Erythroblast (primary cell): ENCODE data around the gene MMP21.

ENCODE experiments used
- DNase-seq, 2 experiments: peaks; one replicate each; lab custom pipeline; 2025; lab: John Stamatoyannopoulos, UW
- GATA1 ChIP-seq: IDR thresholded peaks from 2 replicates; pipeline ENCODE4 v1.6.1; 2011; ENCODE audit warnings: low read depth, mild to moderate bottlenecking, control low read depth, low read length, moderate library complexity
- POLR2A ChIP-seq: IDR thresholded peaks from 2 replicates; pipeline ENCODE4 v1.6.1; 2011; ENCODE audit warnings: mild to moderate bottlenecking, low read length

MMP21 gene

GRCh38 chr10:125801574-125801973 is 26.0 kb upstream of the MMP21 start:
- TF ChIP-seq GATA1 (no peak), POLR2A (no peak)
- peak in 1 of 2 experiments; percentile 7 for DNase-seq

DNA sequence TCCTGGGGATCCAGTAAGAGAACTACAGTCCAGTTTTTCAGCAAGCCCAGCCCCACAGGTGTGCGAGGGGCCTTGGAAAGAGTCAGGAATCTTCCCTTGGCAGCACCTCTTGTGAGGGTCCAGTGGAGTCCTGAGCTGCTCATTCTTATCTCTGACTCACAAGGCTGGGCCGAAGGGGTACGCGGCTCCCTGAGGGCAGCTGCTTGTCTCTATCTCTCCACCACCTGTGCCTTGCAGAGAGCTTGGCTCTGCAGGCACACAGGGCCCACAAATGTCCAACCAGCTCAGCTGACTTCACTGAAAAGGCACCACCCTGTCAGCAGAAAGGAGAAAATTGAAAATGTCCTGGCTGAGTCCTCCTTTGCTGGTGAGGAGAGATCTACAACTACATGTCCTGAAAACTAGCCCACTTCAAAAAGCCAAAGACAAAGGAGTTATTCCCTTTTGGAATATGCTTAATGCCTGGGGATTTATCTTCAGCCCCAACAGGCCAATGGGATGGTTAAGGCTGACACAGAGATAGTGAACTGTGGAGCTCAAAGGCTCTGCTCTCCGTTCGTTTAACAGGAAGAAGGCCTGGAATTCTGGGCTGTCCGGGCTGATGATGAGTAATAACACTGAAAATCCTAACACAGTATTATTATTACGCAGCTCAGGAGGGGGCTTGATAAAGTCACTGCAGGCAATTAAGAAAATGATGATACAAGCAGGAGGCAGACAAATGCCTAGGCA is 24.0 kb upstream of the MMP21 start:
- TF ChIP-seq GATA1 (no peak), POLR2A (peak; percentile 23)
- DNase-seq: peak; percentile 79 to 93

DNA sequence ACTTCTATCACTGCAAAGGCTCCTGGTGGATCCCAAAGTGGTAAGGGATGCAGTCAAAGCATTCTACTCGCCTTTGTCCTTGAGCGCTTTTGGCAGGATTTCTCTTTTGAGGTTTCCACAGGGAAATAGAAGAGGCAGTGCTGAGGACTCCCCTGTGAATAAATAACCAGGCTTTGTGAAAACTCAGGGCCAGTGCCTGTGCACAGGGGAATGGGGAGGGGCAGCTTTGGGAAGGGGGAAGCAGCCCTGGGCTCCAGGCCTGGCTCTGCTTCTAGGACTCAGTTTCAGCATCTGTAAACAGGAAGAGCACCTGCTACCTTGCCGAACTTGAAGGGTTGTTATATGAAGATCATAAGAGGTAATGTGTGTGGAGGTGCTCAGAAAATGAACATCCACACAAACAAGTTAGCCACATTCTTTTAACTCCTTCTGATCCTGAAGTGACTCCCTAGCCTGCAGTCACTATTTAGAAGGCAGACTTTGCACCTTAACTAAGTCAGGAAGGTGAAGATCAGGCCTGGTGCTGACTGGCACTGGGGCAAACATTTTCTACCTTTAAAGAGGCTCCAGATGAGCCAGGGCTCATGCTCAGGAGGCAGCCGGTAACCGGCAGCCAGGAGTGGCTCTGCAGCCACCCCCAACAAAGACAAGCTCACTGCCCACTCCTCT is 22.5 kb upstream of the MMP21 start:
- no peak for TF ChIP-seq POLR2A
- TF ChIP-seq GATA1: no peak
- DNase-seq: no peak

DNA sequence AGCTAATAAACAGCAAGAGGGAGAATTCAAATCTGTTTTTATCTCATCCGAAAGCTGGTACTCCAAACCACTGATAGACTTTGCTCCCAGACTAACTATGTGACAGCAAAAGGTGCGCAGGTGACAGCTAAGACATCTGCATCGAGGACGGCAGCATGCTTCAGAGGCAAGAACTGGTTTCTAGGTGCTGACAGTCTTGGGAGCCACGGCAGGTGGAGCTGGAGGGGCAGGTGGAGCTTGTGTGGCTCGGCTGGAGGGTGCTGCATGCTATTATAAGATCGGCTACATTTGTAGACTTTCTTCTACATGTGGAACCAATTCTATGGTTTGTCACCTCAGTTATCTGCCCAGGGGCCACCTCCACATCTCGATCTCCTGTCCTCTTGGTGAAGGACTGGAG is 21.8 kb upstream of the MMP21 start:
- TF ChIP-seq POLR2A (no peak), GATA1 (no peak)
- DNase-seq: no peak

GRCh38 chr10:125795637-125796190 is 20.1 kb upstream of the MMP21 start:
- no peak for DNase-seq
- TF ChIP-seq POLR2A (no peak), GATA1 (no peak)

GRCh38 chr10:125795128-125795527 is 19.5 kb upstream of the MMP21 start:
- no peak for DNase-seq
- TF ChIP-seq GATA1: no peak
- TF ChIP-seq POLR2A: no peak

GRCh38 chr10:125792342-125793300 is 17.0 kb upstream of the MMP21 start:
- no peak for DNase-seq
- TF ChIP-seq GATA1 (no peak), POLR2A (peak; percentile 19)

- DNase-seq: no peak
- TF ChIP-seq GATA1 (no peak), POLR2A (no peak)
These were observed 12.8 kb upstream of the MMP21 start for GRCh38 chr10:125788156-125789034.

- DNase-seq: no peak
- TF ChIP-seq POLR2A (no peak), GATA1 (no peak)
These were observed 10.2 kb upstream of the MMP21 start for GRCh38 chr10:125785791-125786190.

DNA sequence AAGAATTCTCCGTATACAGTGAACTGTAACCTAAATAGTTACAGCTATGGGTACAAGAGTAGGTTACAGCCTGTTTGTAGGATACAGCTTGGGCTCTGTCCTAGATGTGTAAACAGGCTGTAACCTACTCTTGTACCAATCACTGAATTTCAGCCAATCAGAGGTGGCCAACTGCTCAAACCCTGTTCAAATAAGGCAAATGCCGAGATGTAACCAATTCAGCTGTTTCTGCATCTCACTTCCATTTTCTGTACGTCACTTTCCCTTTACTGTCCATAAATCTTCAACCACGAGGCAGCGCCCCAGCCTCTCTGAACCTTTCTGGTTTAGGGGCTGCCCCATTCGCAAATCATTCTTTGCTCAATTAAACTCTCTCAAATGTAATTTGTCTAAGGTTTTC is 8.3 kb upstream of the MMP21 start:
- DNase-seq: no peak
- TF ChIP-seq GATA1: no peak
- no peak for TF ChIP-seq POLR2A

DNA sequence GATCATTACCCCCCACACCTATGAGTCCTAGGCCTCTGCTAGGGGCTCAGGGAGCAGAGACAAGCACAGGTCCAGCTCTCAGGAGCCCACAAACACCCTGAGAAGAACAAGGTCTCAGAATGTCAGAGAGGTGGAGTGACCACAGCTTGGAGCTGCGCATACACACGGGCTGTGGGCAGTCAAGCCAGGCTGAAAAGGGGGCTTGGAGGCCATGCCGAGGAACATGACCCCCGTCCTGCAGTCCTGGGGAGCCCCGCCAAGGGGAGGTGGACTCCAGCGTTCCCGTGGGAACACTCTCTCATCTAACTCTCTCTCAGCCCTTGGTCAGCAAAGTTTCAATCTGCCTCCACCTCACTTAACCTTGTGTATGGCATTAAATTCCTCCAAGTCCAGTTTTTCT is 7.8 kb upstream of the MMP21 start:
- no peak for TF ChIP-seq GATA1
- TF ChIP-seq POLR2A: no peak
- DNase-seq: no peak

DNA sequence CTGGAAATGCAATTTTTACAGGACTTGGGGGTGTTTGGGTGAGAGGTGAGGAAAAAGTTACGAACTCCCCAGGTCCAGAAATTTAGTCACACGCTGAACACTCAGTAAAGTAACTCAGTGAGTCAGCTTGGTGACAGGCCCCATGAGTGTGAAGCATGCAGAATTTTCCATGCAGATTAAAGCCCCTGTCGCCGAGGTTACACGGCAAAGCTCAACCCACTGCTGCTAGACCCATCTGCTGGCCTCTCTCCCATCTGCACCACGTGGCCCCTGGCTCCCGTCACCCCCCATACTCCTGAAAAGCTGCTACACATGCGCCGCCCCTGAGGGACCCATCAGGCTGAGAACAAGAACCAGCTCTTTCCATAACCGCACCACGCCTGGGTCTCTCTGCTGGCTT is 7.0 kb upstream of the MMP21 start:
- TF ChIP-seq GATA1 (no peak), POLR2A (no peak)

DNA sequence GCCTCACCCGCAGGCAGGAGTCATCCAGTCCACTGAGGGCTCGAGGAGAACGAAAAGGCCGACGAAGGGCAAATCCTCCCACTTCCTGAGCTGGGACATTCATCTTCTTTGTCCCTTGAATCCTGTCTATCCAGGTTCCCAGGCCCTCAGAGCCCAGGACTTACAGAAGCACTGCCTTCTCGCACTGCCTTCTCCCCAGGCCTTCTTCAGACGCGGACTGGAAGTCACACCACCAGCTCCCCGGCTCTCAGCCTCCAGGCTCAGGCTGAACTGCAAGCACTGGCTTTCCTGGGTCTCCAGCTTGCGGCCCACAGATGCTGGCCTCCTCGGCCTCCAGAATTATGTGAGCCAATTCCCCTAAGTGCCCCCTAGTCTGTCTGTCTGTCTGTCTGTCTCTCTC is 6.4 kb upstream of the MMP21 start:
- no peak for DNase-seq
- TF ChIP-seq POLR2A (no peak), GATA1 (no peak)

More for the DNA sequence above, 7.0 kb upstream of the MMP21 start:
- no peak for DNase-seq
